HG03060 (cell line): ENCODE results near the gene RCN1.

Experiments used
- ATAC-seq: cut with Tn5 transposase; IDR thresholded peaks from one replicate; pipeline ENCODE4 v1.9.1; 2021; ENCODE audit warnings: low read depth, moderate number of reproducible peaks; ENCODE audit not compliant: unreplicated experiment

Gene RCN1

GRCh38 chr11:32151027-32151426 lies 60.2 kb downstream of the RCN1 start:
- ATAC-seq, result no peak

DNA sequence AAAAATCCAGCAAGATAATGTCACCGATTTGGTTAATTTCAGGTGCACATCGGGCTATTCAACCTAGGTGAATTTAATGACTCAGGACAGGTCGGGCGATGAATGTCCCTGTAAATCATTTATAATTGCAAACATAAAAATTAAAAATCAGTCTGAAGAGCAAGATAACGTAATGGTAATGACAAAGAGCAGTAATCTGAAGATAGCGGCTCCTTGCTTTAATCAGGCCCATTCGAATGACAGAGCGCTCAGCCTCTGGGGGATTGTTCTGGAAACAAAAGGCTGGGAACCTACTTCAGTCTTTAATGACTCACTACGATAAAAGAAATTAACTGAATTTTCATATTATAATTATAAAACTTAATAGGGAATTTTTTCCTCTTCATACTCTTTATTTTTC lies 61.3 kb downstream of the RCN1 start:
- ATAC-seq, result no peak

- no peak for ATAC-seq
Measured at GRCh38 chr11:32152821-32153220, 61.9 kb downstream of the RCN1 start.

GRCh38 chr11:32153747-32154146 lies 62.9 kb downstream of the RCN1 start:
- no peak for ATAC-seq

GRCh38 chr11:32154275-32154674 lies 63.4 kb downstream of the RCN1 start:
- ATAC-seq, result no peak
